NCI-H82 treated with DMSO at 0.1 percent for 48 hours (cell line): Measurements from ENCODE around the gene SNRNP27.
"Not testable (repeated sequence)": the region's sequence is repeated elsewhere in the genome, so short reads cannot be mapped to it uniquely, and the experiment has no call there.

ENCODE experiments used
- DNase-seq: peaks from one replicate; lab custom pipeline; 2025; ENCODE audit not compliant: unreplicated experiment; lab: John Stamatoyannopoulos, UW

Gene SNRNP27, protein sequence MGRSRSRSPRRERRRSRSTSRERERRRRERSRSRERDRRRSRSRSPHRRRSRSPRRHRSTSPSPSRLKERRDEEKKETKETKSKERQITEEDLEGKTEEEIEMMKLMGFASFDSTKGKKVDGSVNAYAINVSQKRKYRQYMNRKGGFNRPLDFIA

GRCh38 chr2:69893684-69894551 is at the start of gene SNRNP27:
SNRNP27 (plus strand) TSS chr2:69893956; CDS start chr2:69893985, 29 bp downstream.
- peak; percentile 45 for DNase-seq

DNA sequence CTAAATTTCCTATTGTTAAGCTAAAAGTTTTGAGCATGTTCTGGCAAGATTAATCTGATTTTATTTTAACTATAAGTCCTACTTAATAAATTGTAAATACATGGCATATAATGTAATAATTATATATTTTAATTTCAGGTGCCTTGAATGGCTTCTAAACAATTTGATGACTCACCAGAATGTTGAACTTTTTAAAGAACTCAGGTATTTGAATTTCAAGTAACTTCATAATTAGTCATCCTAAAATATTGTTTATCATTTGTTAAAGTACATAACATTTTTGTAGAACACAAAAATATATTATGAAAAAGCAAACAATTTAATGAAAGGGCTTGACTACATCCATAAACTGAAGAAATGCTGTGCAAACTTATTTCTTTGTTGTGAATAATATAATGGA is 49.8 kb upstream of the SNRNP27 start:
- DNase-seq: no peak

DNA sequence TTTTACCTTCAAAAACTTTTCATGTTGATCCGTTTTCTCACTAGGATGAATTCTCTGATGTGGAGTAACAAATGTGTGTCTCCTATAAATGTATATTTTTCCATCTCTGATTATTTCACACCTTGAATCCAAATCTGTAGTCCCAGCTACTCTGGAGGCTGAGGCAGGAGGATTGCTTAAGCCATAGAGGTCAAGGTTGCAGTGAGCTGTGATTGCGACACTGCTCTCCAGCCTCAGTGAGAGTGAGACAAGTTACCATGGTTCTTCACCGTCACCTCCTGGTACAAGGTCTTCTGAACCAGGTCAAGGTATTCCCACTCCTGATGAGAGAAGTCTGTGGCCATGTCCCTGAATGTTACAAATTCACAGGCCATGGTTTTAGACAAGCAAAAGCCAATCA is 49.2 kb upstream of the SNRNP27 start:
- DNase-seq: no peak

DNA sequence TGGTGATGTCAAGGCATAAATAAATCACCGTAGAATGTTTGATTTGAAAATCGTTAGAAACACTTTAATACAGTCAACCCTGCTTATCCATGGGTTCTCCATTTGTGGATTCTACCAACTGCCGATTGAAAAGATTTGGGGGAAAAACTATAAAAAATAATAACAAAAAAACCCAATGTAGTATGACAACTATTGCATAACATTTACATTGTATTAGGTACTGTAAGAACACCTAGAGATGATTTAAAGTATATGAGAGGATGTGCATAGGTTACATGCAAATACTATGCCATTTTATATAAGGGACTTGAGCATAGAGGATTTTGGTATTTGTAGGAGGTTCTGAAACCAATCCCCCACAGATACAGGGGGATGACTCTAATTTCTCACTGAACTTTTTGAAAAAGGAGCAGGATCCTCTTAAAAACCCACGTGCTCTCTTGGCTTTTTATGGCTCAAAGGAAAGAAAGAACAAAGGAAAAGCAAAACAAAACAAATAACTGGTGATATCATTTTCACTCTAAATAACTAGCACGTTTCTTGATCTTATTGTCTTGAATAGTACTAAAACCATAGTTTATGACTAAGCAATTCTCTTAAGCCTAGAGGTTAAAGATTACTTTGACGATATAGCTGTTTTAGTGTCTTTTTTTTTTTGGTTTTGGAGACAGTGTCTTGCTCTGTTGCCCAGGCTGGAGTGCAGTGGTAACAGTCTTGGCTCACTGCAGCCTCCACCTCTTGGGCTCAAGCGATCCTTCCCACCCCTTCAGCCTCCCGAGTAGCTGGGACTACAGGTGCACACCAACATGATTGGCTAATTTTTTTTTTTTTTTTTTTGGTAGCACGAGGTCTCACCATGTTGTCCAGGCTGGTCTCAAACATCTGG is 47.3 kb upstream of the SNRNP27 start:
- DNase-seq: no peak

DNA sequence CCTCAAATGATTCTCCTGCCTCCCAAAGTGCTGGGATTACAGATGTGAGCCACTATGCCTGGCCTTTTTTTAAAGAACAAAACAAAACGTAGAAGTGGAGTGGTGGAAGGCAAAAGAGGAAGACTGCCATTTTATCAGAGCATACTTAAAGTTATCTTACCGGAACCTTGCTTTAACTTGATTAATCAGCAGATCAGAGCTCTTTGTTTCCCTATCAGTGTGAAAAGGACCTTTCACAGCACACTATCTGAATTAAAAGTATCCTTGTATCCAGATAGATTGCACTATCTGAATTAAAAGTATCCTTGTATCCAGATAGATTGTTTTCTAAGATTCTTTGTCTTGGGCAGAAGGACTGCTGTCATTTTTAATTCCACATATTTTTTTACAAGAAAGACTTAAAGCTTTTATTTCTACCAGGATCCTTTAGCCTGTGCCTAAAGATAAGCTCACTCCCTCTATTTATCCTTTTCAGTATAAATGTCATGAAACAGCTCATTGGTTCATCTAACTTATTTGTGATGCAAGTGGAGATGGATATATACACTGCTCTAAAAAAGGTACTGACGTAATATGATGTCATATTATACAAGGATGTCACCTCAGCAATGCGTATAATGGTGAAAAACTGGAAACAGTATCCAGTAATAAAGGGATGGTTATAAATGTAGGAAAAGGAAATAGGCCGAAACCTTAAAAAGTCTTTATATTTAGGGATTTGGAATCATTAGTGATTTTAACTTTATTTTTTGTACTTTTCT is 46.5 kb upstream of the SNRNP27 start:
- DNase-seq: no peak

GRCh38 chr2:69848186-69848790 is 45.5 kb upstream of the SNRNP27 start:
- no peak for DNase-seq

DNA sequence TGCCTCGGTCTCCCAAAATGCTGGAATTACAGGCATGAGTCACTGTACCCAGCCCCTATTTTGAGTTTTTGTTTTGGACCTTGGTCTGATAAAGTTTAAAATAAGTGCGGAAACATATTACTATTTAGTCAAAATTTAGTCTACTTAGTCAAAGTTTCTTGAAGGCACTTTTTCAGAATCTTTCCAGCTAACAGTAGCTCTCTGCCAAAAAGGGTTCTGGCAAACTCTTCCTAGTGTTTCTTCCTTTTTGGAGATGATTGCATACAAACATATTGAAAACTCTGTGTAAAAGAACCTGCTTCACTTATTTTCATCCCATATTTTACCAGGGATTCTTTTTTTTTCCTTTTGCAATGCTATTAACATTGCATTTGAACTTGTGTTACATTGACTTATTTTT is 35.5 kb upstream of the SNRNP27 start:
- no peak for DNase-seq

GRCh38 chr2:69863298-69863697 is 30.5 kb upstream of the SNRNP27 start:
- DNase-seq: no peak

DNA sequence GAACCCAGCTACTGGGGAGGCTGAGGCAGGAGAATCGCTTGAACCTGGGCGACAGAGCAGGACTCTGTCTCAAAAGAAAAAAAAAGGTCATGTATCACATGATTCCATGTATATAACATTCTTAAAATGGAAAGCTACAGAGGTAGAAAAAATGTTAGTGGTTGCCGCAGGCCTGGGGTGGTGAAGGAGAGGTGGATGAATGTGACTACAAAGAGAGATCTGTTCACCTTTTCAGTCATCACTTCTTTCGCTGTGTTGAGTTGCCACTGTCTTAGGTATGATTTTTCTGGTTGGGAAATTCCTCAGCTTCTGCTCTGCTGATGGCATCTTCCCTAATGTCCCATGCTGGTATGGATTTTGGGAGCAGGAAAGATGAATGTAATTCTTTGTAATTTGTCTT is 5.3 kb upstream of the SNRNP27 start:
- DNase-seq: no peak

GRCh38 chr2:69889302-69889701 is 4.5 kb upstream of the SNRNP27 start:
- no peak for DNase-seq

DNA sequence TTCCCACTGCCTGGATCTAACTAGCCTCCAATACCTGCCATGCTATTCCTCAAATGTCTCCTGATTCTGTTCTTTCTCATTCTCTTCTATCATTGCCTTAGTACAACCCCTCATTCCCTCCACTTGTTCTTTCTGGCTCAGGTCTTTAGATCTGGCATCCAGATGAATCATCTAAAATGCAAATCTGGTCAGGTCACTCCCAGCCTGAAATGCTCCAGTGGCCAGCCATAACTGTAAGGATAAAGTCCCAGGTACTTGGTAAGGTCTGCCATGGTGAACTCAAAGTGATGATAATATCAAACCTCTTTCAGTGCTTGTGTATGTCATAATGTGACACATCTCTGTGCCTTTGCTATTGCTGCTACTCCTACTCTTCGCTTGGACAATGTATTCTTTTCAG is 2.9 kb upstream of the SNRNP27 start:
- DNase-seq: no peak

DNA sequence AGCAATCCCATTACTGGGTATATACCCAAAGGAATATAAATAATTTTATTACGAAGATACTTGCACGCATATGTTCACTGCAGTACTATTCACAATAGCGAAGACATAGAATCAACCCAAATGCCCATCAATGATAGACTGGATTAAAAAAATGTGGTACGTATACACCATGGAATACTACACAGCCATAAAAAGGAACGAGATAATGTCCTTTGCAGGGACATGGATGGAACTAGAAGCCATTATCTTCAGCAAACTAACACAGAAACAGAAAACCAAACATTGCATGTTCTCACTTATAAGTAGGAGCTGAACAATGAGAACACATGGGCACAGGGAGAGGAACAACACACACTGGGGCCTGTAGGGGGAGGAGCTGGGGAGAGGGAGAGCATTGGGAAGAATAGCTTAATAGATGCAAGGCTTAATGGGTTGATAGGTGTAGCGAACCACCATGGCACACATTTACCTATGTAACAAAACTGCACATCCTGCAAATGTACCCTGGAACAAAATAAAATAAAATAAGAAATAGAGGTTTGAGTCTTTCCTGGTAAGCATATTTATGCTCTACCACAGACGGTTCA is 825 bp upstream of the SNRNP27 start:
- DNase-seq: not testable (repeated sequence)

- not testable (repeated sequence) for DNase-seq
Observed at GRCh38 chr2:69894737-69895136, 981 bp downstream of the SNRNP27 start.

DNA sequence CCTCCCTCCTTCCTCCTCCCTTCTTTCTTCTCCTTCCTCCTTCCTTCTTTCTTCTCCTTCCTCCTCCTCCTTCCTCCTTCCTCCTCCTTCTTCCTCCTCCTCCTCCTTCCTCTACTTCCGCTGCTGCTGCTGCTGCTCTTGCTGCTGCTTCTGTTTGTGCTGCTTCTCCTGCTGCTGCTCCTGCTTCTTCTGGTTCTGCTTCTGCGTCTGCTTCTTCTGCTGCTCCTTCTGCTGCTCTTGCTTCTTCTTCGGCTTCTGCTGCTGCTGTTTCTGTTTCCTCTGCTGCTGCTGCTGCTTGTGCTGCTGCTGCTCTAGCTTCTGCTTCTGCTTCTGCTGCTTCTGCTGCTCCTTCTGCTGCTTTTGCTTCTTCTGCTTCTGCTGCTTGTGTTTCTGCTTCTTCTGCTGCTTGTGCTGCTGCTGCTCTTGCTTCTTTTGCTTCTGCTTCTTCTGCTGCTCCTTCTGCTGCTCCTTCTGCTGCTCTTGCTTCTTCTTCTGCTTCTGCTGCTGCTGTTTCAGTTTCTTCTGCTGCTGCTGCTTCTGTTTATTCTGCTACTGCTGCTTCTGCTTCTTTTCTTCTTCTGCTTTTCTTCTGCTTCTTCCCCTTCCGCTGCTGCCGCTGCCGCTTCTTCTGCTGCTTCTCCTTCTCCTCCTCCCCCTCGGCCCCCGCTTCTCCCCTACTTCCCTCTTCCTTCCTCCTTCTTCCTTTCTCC is 8.6 kb downstream of the SNRNP27 start:
- no peak for DNase-seq

- no peak for DNase-seq
Observed at GRCh38 chr2:69907216-69907615, 13.5 kb downstream of the SNRNP27 start.

DNA sequence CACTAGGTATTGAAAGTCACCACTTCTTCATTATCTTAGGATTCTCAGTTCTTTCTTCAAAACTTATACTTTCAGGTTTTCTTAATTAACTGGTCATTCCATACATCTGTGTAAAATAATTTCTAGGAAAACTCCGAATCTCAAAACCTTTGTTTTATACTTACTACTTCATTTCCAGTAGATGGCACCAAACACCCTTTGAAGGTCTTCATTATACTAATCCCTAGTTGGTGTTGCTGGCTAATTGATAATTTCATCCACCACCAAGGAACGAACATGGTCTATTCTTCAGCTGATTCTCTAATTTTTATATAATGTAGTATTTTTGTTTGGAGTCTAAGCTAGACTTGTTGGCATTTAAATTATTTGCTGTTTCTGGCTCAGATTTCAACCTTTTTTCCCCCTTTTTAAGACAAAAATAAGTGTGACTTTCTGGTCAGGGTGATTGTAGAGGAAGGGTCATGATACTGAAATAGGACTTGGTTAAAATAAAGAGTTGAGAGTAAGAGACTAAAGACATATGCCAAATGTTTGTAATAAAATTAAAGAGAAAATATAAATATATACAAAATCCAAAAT is 18.3 kb downstream of the SNRNP27 start:
- peak; percentile 60 for DNase-seq

DNA sequence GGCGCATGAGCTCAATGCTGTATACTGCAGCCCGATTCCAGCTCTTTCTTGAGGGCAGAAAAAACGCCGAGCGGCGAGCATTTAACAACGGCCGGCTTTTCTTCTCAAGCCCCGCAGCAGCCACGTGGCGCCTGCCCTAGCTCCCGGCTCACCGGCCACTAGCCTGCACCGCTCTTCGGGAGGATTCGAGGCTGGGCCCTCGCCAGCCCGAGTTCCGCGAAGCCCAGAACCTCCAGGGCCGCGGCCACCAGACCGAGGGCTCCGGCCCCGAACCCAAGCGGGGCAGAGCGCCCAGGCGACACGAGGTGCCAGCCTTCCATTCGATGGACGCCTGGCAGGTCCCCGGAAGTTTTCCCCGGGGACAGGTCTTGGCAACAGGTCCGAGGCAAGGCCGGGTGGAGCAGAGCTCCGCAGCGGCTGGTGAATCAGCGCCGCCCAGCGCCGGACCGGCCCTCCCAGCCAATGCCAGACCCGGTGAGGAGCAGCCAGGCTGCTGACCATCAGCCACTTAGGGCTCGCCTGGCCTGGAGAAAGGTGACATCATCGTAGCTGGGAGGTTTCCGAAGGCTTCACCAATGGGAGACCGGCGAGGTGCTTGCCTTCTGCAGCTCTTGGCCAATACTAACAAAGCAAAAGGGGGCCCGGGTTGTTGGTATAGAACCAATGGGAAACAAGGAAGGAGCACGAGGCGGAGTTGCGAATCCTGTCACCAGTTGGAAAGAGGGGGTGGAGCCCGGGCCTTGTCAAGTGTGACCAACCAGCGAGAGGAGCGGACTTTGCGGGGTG is 20.6 kb downstream of the SNRNP27 start:
- peak; percentile 100 for DNase-seq
